Left renal pelvis (tissue), 4 donors: ENCODE measurements around the gene ZNF469. TPM values are rescaled to one million over a fixed set of nuclear protein-coding genes. Genes with fewer than 3 reads are reported as not detected.

Source experiments
- DNase-seq, 4 donors: peaks; one replicate each; pipeline ENCODE4 v3.0.0-alpha.2; 2013; ENCODE audit warnings: low read depth in 4 of 4, low spot score in 3 of 4
- polyA plus RNA-seq, 4 donors: library from polyadenylated mRNA; unstranded; fragments of 120-200 nt; gene quantifications; one replicate each; pipeline ENCODE4 v1.2.1, GENCODE V29; 2013; ENCODE audit not compliant: insufficient read length in 4 of 4

ZNF469 gene
- polyA plus RNA-seq: 1 to 10 TPM; 1.3 to 6.8 (median 1.4) TPM

- no peak for DNase-seq
These were observed at the start of gene ZNF469 for GRCh38 chr16:88382491-88383400. Gene ZNF469 (plus strand): TSS chr16:88382959. CDS start chr16:88427471, 44,512 bp downstream.

- no peak for DNase-seq
These were observed 48.6 kb upstream of the ZNF469 start for GRCh38 chr16:88333848-88334777.

- no peak for DNase-seq
These were observed 47.7 kb upstream of the ZNF469 start for GRCh38 chr16:88334778-88335720.

- DNase-seq: no peak
These were observed 45.7 kb upstream of the ZNF469 start for GRCh38 chr16:88337021-88337420.

GRCh38 chr16:88337538-88337937, 45.2 kb upstream of the ZNF469 start:
- DNase-seq: no peak

- no peak for DNase-seq
These were observed 44.6 kb upstream of the ZNF469 start for GRCh38 chr16:88338111-88338510.

GRCh38 chr16:88338896-88339295, 43.9 kb upstream of the ZNF469 start:
- no peak for DNase-seq

- DNase-seq: no peak
These were observed 42.6 kb upstream of the ZNF469 start for GRCh38 chr16:88339930-88340754.

- no peak for DNase-seq
These were observed 42.0 kb upstream of the ZNF469 start for GRCh38 chr16:88340755-88341150.

GRCh38 chr16:88341551-88342290, 41.0 kb upstream of the ZNF469 start:
- DNase-seq: no peak

GRCh38 chr16:88342491-88342890, 40.3 kb upstream of the ZNF469 start:
- DNase-seq: no peak

GRCh38 chr16:88343271-88343791, 39.4 kb upstream of the ZNF469 start:
- no peak for DNase-seq

GRCh38 chr16:88344411-88345030, 38.2 kb upstream of the ZNF469 start:
- DNase-seq: no peak

- DNase-seq: no peak
These were observed 37.6 kb upstream of the ZNF469 start for GRCh38 chr16:88345031-88345720.

- no peak for DNase-seq
These were observed 36.8 kb upstream of the ZNF469 start for GRCh38 chr16:88345721-88346560.
